Measurements from ENCODE around the gene APOL1. TPM values are rescaled to one million over a fixed set of nuclear protein-coding genes. Genes with fewer than 3 reads are reported as not detected.
"Not testable (repeated sequence)": the region's sequence is repeated elsewhere in the genome, so short reads cannot be mapped to it uniquely, and the experiment has no call there.

Gene APOL1
- total and polyA plus RNA-seq, 2 donors (not counting 1 experiment from before 2014, with no cell fraction given) = 3.3 to 11.2 TPM

GRCh38 chr22:36228944-36229343 lies 24.0 kb upstream of the APOL1 start:
- H3K9ac ChIP-seq (ENCODE audit: low read length) = no peak overlapping the region
- TF ChIP-seq CTCF (IDR thresholded peaks at IDR 0.05) (no peak), EZH2 (IDR thresholded peaks at IDR 0.05; ENCODE audit: borderline replicate concordance, insufficient read depth, low read depth, low read length, poor library complexity, severe bottlenecking) (no peak)
- intact Hi-C loops (cut with micrococcal nuclease) = no loop called here
- H3K4me2 ChIP-seq (replicated peaks; ENCODE audit: low read depth, low read length, poor library complexity, severe bottlenecking) = no peak overlapping the region
- DNase-seq = no peak
- no peaks in the 10 kb centered on the region for H3K9me3 ChIP-seq (ENCODE audit: control extremely low read depth in 1 of 3, control insufficient read depth in 2 of 3, insufficient read depth in 1 of 3, low read length in 2 of 3)
- Mint-ChIP-seq H3K27ac (no peak overlapping the region), H3K9me3 (ENCODE audit: insufficient read depth) (no peaks in the 10 kb centered on the region), H3K27me3 (no peaks in the 10 kb centered on the region), H3K4me1 (peaks cover 21% of the 10 kb centered on the region), H3K4me3 (no peak overlapping the region)
- no peak for ATAC-seq (ENCODE audit: low read depth)
- CTCF ChIA-PET = interaction anchor here (1.6 kb wide), 1 partner anchor 9 kb away, joined by 3 read pairs; no protein-coding TSS in a partner anchor
- no peaks in the 10 kb centered on the region for H3K27me3 ChIP-seq (replicated peaks in 1 of 4; ENCODE audit: control extremely low read depth in 1 of 4, control insufficient read depth in 3 of 4, insufficient read depth in 4 of 4, low read length in 3 of 4)
- H3K4me1 ChIP-seq (ENCODE audit: control insufficient read depth in 2 of 2, insufficient read depth in 2 of 2, low read length in 2 of 2) = peaks cover 10 to 12% of the 10 kb centered on the region in 2 donors
- H3K4me3 ChIP-seq (ENCODE audit: control extremely low read depth in 1 of 5, extremely low read depth in 1 of 5, insufficient read depth in 1 of 5, low read depth in 2 of 5, low read length in 4 of 5) = no peak overlapping the region
- H3K27ac ChIP-seq (ENCODE audit: low read length in 2 of 2) = no peak overlapping the region
- POLR2A ChIA-PET = no interaction called here
- no peak overlapping the region for H2AFZ ChIP-seq (ENCODE audit: insufficient read depth, low read depth, low read length, poor library complexity, severe bottlenecking)
- no peaks in the 10 kb centered on the region for H3K79me2 ChIP-seq (ENCODE audit: control insufficient read depth, insufficient read depth, low read length)
- no peaks in the 10 kb centered on the region for H4K20me1 ChIP-seq (ENCODE audit: control insufficient read depth, insufficient read depth, low read length, poor library complexity, severe bottlenecking)
- H3K36me3 ChIP-seq (replicated peaks in 1 of 2; ENCODE audit: control extremely low read depth in 1 of 2, control insufficient read depth in 1 of 2, extremely low read depth in 1 of 2, insufficient read depth in 2 of 2, low read length in 1 of 2) = peaks cover 3 to 42% of the 10 kb centered on the region in 2 experiments
- WGBS (ENCODE audit: insufficient coverage) = 90% methylated on average over 3 of the region's 7 CpGs

GRCh38 chr22:36229649-36230048 lies 23.3 kb upstream of the APOL1 start:
- H3K4me1 Mint-ChIP-seq = peaks cover 22% of the 10 kb centered on the region
- H3K27ac Mint-ChIP-seq; H3K9me3 Mint-ChIP-seq (ENCODE audit: insufficient read depth); H3K4me3 Mint-ChIP-seq; POLR2A ChIA-PET; H3K9me3 ChIP-seq (ENCODE audit: control extremely low read depth in 1 of 3, control insufficient read depth in 2 of 3, insufficient read depth in 1 of 3, low read length in 2 of 3); intact Hi-C loops (cut with micrococcal nuclease); H3K4me2 ChIP-seq (replicated peaks; ENCODE audit: low read depth, low read length, poor library complexity, severe bottlenecking); H3K27me3 Mint-ChIP-seq; H3K9ac ChIP-seq (ENCODE audit: low read length); H3K27ac ChIP-seq (ENCODE audit: low read length in 2 of 2); H3K79me2 ChIP-seq (ENCODE audit: control insufficient read depth, insufficient read depth, low read length); H3K27me3 ChIP-seq (replicated peaks in 1 of 4; ENCODE audit: control extremely low read depth in 1 of 4, control insufficient read depth in 3 of 4, insufficient read depth in 4 of 4, low read length in 3 of 4); ATAC-seq (ENCODE audit: low read depth); H4K20me1 ChIP-seq (ENCODE audit: control insufficient read depth, insufficient read depth, low read length, poor library complexity, severe bottlenecking); H3K4me3 ChIP-seq (ENCODE audit: control extremely low read depth in 1 of 5, extremely low read depth in 1 of 5, insufficient read depth in 1 of 5, low read depth in 2 of 5, low read length in 4 of 5); CTCF ChIA-PET; H2AFZ ChIP-seq (ENCODE audit: insufficient read depth, low read depth, low read length, poor library complexity, severe bottlenecking); DNase-seq: not testable (repeated sequence)
- peaks cover 10 to 12% of the 10 kb centered on the region in 2 donors for H3K4me1 ChIP-seq (ENCODE audit: control insufficient read depth in 2 of 2, insufficient read depth in 2 of 2, low read length in 2 of 2)
- WGBS (ENCODE audit: insufficient coverage) = 100% methylated on average over 1 of the region's 3 CpGs
- H3K36me3 ChIP-seq (replicated peaks in 1 of 2; ENCODE audit: control extremely low read depth in 1 of 2, control insufficient read depth in 1 of 2, extremely low read depth in 1 of 2, insufficient read depth in 2 of 2, low read length in 1 of 2) = peaks cover under 1 to 42% of the 10 kb centered on the region in 2 experiments

GRCh38 chr22:36231051-36231450 lies 21.9 kb upstream of the APOL1 start:
- H2AFZ ChIP-seq (ENCODE audit: insufficient read depth, low read depth, low read length, poor library complexity, severe bottlenecking); H3K79me2 ChIP-seq (ENCODE audit: control insufficient read depth, insufficient read depth, low read length); H3K9me3 ChIP-seq (ENCODE audit: control extremely low read depth in 1 of 3, control insufficient read depth in 2 of 3, insufficient read depth in 1 of 3, low read length in 2 of 3); H3K27me3 ChIP-seq (replicated peaks in 1 of 4; ENCODE audit: control extremely low read depth in 1 of 4, control insufficient read depth in 3 of 4, insufficient read depth in 4 of 4, low read length in 3 of 4); H3K9ac ChIP-seq (ENCODE audit: low read length); H3K27ac Mint-ChIP-seq; H4K20me1 ChIP-seq (ENCODE audit: control insufficient read depth, insufficient read depth, low read length, poor library complexity, severe bottlenecking); H3K9me3 Mint-ChIP-seq (ENCODE audit: insufficient read depth); H3K4me2 ChIP-seq (replicated peaks; ENCODE audit: low read depth, low read length, poor library complexity, severe bottlenecking); H3K4me3 ChIP-seq (ENCODE audit: control extremely low read depth in 1 of 5, extremely low read depth in 1 of 5, insufficient read depth in 1 of 5, low read depth in 2 of 5, low read length in 4 of 5); CTCF ChIA-PET; ATAC-seq (ENCODE audit: low read depth); H3K27me3 Mint-ChIP-seq; intact Hi-C loops (cut with micrococcal nuclease); DNase-seq; H3K4me3 Mint-ChIP-seq; POLR2A ChIA-PET; H3K27ac ChIP-seq (ENCODE audit: low read length in 2 of 2): not testable (repeated sequence)
- WGBS (ENCODE audit: insufficient coverage) = 97% methylated on average over 5 of the region's 5 CpGs
- Histone ChIP-seq H3K4me1 (ENCODE audit: control insufficient read depth in 2 of 2, insufficient read depth in 2 of 2, low read length in 2 of 2) (peaks cover 10 to 12% of the 10 kb centered on the region in 2 donors), H3K36me3 (replicated peaks in 1 of 2; ENCODE audit: control extremely low read depth in 1 of 2, control insufficient read depth in 1 of 2, extremely low read depth in 1 of 2, insufficient read depth in 2 of 2, low read length in 1 of 2) (peaks cover 0 to 46% of the 10 kb centered on the region in 2 experiments)
- peaks cover 30% of the 10 kb centered on the region for H3K4me1 Mint-ChIP-seq

Measured in B cell (primary cell).